NK-92 (cell line): Measurements from ENCODE around the gene ASPRV1.

Source experiments
- DNase-seq: peaks from one replicate; lab custom pipeline; 2025; ENCODE audit not compliant: unreplicated experiment; lab: John Stamatoyannopoulos, UW

Gene ASPRV1

DNA sequence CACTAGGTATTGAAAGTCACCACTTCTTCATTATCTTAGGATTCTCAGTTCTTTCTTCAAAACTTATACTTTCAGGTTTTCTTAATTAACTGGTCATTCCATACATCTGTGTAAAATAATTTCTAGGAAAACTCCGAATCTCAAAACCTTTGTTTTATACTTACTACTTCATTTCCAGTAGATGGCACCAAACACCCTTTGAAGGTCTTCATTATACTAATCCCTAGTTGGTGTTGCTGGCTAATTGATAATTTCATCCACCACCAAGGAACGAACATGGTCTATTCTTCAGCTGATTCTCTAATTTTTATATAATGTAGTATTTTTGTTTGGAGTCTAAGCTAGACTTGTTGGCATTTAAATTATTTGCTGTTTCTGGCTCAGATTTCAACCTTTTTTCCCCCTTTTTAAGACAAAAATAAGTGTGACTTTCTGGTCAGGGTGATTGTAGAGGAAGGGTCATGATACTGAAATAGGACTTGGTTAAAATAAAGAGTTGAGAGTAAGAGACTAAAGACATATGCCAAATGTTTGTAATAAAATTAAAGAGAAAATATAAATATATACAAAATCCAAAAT lies 49.4 kb downstream of the ASPRV1 start:
- no peak for DNase-seq
